GM19324 (cell line): ENCODE measurements around the gene FRG1.
"Not testable (repeated sequence)": the region's sequence is repeated elsewhere in the genome, so short reads cannot be mapped to it uniquely, and the experiment has no call there.

ENCODE experiments used
- ATAC-seq: cut with Tn5 transposase; IDR thresholded peaks from one replicate; pipeline ENCODE4 v1.9.1; 2021; ENCODE audit warnings: mild to moderate bottlenecking, moderate library complexity; ENCODE audit not compliant: unreplicated experiment, low FRiP score

Gene FRG1

GRCh38 chr4:189984661-189985060, 44.0 kb downstream of the FRG1 start:
- not testable (repeated sequence) for ATAC-seq

GRCh38 chr4:189985651-189986243, 45.1 kb downstream of the FRG1 start:
- ATAC-seq = not testable (repeated sequence)

GRCh38 chr4:189988877-189989431, 48.3 kb downstream of the FRG1 start:
- no peak for ATAC-seq

GRCh38 chr4:189989941-189990340, 49.3 kb downstream of the FRG1 start:
- ATAC-seq = not testable (repeated sequence)
